NCI-H1048 (cell line): Measurements from ENCODE around the gene POLN.
"Not testable (repeated sequence)": the region's sequence is repeated elsewhere in the genome, so short reads cannot be mapped to it uniquely, and the experiment has no call there.

Experiments used
- DNase-seq: peaks from one replicate; lab custom pipeline; 2025; lab: John Stamatoyannopoulos, UW

POLN gene

DNA sequence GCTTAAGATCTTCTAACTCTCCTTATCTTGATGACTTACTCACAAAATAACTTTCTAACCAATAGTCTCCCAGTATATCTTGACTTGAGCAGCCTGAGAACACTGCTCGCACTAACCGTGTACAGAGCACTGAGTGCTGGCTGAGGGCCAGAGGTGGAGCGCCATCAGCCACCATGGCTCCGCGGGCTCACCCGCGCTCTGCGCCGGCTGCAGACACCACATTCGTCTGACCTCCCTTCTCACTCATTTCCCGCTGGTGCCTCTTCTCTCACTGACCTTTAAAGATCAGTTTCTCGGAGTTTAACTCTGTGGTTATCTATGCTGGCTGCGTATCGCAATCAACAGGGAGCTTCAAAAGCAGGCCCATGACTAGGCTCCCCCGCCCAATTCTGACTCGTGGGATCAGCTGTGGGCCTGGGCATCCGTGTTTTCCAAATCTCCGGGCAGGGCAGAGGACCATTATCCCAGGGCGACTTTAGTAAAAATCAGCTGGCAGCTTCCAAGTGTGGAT lies 78.6 kb downstream of the POLN start:
- DNase-seq: no peak

DNA sequence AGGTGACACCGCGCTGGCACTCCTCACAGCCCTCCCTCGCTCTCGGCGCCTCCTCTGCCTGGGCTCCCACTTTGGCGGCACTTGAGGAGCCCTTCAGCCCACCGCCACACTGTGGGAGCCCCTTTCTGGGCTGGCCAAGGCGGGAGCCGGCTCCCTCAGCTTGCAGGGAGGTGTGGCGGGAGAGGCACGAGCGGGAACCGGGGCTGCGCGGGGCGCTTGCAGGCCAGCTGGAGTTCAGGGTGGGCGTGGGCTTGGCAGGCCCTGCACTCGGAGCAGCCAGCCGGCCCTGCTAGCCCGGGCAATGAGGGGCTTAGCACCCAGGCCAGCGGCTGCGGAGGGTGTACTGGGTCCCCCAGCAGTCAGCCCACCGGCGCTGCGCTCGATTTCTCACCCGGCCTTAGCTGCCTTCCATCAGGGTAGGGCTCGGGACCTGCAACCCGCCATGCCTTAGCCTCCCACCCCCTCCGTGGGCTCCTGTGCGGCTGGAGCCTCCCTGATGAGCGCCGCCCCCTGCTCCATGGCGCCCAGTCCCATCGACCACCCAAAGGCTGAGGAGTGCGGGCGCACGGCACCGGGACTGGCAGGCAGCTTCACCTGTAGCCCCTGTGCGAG lies 80.7 kb downstream of the POLN start:
- not testable (repeated sequence) for DNase-seq

DNA sequence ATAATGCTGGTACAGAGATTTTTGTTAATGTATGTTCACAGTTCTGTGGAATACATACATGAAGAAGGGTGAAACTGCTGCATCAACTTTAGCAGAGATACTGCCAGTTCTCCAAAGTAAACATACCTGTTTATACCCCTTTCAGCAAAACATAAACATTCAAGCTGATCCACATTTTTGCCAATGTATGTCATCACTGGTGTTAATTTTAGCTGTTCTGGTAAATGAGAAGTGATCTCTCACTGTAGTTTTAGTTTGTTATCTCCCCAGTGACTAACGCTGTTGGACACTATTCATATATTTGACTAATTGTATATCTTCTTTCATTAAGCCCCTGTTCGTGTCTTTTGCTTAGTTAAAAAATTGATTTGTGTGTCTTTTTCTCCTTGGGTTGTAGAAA lies 82.0 kb downstream of the POLN start:
- DNase-seq: no peak

DNA sequence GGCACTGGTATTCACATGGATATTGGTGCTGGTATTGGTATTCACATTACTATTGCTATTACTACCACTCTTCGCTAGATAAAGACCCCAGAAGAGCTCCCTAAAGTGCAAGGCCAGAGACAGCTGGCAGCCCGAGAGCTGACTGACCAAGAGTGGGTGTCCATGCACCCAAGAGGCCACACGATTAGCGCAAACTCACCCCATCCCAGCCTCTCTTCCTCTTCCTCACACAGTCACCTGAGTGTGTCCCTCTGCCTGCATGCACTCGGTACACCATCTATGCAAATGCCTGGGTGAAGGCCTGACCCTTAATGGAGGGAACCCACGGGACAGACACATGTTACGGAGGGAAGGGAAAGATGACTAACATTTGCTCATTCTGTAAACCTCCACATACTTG lies 86.7 kb downstream of the POLN start:
- no peak for DNase-seq

DNA sequence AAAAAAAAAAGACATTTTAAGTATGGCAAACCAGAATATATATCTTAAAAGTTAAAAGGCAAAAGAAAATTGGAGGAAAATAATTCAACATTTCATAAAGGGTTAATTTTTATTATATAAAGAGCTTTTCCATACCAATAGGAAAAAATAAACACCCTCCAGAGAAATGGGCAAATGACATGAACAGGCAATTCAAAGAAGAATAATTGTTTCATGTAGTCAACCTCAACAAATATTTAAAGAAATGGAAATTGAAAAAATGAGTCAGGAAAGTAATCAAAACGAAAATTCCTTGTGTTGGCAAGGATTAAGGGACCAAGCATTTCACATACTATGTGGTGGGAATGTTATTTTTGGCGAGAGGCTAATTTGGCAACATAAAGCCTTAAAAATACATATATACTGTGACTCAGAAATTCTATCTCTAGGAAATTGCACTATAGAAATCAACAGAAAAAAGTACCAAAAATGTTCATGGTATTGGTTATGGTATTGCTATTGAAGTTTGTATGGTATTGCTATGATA lies 87.6 kb downstream of the POLN start:
- no peak for DNase-seq

DNA sequence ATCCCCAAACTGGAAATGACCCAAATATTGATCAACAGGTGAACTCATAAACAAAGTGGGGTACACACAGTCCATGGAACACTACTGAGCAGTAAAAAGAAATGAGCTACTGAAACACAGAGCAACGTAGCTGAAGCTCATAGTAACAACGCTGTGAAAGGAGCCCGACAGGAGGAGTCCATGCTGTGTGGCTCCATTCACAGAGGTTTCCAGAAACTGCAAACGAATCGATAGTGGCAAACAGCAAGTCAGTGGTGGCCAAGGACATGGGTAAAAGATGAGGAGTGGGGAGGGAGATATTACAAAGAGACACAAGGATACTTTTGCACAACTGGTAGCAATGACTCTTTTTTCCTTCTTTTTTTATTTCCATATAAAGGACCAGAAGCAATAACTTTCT lies 90.4 kb downstream of the POLN start:
- DNase-seq: no peak

DNA sequence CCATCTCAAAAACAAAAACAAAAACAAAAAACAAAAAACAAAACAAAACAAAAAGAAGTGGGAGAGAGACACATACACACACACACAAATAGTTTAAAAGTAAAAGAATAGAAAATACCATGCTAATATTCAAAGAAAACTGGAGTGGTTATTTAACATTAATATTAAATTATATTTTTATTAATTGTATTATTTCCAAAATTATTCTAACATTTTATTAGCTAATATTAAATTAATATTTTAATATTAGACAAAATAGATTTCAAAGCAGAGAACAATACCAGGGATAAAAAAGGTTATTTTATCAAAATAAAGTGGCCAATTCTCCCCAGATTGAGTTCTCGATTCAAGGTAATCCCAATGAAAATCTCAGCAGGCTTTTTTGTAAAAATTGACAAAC lies 91.8 kb downstream of the POLN start:
- no peak for DNase-seq

DNA sequence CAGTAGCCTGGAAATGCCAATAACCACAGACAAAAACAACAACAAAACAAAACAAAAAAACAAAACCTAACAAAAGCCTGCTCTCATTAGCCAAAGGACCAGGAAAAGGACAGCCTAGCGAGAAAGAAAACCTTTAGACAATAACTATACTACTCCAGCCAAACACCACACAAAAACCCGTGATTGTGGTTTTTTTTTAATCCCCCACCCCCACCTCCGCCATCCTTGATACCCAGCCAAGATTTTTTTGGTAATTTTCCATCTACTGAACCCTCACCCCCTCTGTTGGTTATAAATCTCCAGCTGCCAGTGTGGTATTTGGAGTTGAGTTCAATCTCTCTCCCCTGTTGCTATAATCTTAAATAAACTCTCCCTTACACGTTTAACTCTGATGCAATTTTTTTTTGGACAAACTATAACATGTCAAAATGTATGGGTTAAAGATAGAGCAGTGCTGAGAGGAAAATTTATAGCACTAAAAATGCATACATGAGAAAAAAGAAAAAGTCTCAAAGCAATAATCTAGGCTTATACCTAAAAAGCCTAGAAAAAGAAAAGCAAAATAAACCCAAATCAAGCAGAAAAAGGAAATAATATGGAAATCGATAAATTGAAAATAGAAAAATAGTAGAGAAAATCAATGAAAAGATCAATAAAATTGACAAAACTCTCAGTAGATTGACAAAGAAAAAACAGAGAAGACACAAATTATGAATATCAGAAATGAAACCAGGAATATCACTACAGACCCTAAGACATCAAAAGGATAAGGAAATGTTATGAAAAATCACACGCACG lies 99.1 kb downstream of the POLN start:
- no peak for DNase-seq

DNA sequence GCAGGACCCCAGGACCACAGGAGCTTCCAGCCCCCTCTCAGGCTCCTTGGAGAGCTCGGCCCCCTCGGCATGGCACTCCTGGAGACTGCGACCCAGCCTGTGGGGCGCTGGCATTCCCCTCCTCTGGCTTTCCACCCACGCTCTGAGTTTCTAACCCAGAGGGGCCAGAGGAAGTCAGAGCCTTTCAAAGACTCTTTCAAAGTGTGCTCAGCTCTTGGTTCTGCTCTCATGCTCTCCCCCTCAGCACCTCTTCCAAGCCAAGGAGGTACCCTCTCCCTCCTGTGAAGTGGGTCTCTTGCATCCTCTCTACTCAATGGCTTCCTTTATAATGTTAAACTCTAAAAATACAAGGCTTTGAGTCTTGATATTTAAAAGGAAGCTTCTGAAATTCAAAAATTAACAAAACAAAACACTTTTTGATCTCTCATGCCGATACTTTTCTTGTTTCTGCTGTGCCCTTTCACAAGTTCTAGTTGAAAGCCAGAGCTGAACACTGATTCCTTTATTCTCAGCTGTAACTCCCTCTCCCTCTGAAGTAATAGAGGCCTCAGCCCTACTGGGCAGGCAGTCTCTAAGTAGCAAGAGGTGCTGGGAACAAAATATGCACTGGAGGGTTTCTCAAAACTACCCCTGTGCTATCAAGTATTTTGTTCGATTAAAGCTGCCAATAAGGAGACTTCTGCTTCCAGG lies 100.0 kb downstream of the POLN start:
- DNase-seq: no peak

DNA sequence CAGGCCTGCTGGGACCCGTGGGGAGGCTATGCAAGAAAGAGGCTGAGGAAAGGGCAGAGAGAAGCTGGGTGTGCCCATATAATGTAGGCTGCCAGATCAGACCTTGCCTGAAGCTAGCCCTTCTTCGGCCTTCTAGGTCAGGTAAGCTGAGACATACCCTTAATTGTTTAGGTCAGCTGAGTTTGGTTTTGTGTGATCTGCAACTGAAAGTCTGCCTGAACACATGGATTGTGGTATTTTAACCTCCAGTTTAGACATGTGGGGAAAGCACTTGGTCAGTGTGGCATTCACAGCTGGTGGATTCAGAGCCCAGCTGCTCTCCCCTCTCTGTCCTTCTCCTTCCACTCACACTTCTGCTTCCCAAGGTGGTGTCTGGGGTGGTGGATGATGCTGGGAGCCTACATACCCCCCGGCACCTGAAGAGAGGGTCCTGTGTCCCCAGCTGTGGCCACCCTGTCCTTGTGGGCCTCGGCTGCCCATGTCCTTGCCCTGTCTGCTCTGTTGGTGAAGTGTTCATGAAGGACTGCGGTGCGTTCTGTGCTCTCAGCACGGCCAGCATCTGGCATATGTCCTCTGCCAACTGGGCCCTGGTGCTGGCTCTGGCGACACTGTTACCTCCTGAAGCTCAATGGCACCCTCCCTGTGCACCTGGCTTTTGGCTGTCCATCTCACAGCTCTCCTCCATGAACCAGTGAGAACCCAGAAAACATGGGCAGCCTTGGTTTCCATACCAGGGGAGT lies 100.7 kb downstream of the POLN start:
- DNase-seq: no peak

DNA sequence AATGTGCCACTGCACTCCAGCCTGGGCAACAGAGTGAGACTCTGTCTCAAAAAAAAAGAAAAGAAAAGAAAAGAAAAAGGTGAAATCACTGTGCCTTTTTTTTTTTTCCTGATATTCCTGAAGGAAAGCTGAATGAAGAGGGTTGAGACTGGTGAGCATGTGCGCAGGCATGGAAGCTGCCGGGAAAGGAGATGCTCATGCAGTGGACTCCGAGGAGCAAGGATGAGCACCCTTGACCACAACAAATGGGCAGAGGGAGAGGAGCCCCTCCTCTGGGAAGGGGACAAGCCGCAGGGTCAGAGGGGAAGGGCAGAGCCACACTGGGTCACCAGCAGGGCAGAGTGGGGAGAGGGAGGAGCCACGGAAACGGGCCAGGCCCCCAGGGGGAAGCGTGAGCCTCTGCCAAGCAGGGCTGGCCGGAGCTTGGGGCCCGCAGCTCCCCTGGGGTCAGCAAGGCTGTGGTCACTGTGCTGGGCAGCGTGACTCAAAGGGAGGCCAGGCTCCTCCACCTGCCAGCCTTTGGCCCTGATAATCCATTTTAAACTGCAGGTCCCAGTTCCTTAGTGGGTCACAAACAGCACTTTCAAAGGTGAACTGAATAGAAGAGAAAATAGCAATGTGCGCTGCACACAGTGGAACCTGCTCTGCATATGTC lies 102.9 kb downstream of the POLN start:
- no peak for DNase-seq

DNA sequence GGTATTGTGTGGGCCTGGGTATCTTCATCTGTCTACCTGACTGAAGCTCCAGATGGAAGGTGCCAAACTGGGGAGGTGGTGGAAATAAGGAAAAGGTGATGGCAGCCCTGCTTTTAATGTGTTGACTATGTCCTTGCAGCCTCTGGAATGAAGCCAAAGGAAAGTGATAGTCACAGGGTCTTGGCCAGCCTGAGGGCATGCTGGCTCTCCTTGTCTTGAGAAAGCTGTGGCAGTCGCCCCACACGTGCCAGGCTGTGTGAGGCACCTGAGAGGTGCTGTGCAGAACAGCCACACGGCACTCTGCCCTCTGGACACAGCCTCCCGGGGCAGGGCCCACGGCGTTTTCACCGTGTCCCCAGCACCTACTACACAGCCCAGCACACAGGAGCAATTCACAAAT lies 105.2 kb downstream of the POLN start:
- no peak for DNase-seq

DNA sequence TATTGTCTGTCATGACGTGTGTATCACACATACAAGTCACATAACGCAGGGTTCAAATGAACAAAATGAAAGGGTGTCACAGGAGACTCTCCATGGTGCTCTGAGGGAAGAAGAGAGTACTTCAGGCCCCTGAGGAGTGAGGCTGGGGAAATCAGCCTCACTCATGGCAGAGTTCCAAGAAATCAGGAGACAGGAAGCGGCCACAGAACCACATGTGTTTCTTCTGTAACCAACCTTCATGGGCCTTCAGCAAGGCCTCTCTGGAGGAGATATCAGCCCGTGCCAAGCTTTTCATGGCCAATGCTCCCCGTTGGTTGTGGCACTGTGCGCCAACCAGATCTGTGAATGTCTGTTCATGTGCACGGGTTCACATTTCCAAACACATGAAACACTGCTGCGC lies 106.8 kb downstream of the POLN start:
- DNase-seq: no peak

DNA sequence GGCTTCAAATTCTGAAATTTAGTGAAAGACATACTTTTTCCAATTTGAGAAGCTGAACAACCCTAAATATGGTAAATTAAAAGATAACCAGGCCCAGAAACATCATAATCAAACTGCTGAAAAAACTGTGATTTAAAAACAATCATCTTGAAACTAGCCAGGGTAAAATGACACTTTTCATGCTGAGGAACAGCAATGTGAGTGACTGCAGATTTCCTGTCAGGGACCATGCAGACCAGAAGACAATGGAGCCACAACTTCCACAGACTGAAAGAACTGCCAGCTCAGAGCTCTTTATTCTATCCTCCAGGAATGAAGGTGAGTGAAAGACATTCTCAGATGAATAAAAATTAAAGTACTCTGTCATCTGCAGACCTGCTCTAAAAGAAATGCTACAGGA lies 109.5 kb downstream of the POLN start:
- DNase-seq: no peak

DNA sequence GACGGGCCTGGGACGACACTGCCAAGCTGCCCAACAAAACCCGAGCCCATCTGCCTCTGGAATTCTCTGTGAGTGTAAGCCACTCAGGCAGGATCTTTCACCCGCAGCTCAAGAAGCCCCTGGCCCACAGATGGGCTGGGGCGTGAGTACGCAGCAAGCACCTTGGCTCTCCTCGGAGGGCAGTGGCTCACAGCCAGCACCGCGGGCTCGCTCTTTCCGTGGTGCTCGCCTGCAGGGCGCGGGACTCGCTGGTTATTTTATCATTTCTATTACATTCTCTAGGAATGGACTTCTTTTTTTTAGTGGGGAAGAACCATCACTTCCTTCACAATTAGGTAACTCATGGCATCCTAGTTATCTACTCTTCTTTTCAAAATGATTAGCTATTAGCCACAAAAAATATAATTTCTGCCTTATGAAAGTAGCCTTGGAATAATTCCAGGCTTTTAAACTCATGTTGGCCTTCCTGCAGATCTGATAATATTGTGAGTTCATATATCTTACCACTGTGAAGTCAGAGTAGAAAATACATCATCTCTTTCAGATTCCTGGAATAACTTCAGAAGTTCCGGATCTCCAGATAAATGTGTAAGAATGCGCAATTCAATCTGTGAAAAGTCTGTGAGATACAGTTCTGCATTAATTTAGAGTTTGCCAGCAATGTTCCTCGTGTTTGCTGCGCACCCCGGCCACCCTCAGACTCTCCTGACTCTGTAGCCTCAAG lies 114.2 kb downstream of the POLN start:
- no peak for DNase-seq

DNA sequence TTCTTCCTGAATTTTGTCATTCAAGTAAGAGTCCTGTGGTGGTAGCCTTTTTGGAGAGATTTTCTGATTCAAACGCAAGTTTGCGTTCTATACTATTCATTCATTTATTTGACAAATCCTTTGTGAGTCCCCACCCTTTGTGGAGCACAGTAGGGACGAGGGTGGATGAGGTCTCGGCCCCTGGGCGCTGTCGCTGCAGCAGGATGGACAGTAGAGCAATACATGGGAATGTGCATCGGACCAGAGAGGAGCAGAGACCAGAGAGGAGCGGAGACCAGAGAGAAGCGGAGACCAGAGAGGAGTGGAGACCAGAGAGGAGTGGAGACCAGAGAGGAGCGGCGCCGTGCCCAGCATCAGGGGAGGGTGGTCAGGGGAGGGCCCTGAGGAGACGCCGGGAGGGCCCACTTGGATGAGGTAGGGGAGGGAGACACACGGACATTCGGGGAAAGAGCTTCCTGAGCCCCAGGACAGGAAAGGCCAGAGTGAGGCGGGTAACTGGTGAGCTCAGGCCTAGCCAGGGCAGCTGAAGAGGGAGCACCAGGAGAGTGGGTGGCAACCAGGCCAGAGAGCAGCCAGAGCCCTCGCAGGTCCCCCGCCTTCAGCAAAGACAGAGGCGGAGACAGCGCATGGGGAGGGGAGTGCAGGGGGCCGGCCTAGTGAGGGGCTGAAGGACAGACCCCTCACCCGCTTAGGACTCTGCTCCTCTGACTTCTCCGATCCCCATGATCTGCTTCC lies 115.4 kb downstream of the POLN start:
- no peak for DNase-seq

DNA sequence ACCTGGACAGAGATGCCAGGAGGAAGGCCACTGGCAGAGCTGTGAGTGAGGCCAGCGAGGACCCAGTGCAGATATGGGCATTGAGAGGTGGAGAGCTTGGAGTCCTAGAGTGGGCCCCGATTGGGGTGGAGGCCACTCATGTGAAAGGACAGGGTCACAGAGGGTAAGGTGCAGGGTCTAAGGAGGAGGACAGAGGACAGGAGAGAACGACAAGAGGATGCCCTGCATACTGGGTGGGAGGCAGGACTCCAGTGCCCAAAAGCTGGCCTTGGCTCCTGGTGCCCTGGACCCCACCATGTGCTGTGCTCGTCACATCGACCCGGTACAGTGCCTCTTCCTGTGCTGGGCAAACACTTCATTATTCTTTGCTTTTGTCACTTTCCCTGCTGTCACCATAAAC lies 116.1 kb downstream of the POLN start:
- DNase-seq: no peak

DNA sequence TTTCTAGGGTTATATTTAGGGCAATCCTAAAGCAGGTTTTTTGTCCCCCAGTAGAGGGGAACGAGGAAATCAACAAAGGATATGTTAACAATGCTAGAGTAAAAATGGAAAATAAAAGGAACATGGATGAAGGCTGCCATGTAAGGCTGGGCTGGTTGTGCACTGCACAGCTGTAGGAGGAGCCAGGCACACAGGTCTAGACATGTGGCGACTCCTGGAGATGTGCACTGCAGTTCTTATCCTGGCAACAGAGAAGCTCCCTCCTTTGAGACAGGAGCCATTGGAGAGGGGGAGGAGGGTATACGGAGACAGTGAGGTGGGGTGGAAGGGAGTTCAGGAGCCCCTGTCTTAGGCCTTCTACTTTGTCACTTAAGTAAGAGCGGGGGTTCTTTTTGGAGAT lies 116.9 kb downstream of the POLN start:
- DNase-seq: no peak

DNA sequence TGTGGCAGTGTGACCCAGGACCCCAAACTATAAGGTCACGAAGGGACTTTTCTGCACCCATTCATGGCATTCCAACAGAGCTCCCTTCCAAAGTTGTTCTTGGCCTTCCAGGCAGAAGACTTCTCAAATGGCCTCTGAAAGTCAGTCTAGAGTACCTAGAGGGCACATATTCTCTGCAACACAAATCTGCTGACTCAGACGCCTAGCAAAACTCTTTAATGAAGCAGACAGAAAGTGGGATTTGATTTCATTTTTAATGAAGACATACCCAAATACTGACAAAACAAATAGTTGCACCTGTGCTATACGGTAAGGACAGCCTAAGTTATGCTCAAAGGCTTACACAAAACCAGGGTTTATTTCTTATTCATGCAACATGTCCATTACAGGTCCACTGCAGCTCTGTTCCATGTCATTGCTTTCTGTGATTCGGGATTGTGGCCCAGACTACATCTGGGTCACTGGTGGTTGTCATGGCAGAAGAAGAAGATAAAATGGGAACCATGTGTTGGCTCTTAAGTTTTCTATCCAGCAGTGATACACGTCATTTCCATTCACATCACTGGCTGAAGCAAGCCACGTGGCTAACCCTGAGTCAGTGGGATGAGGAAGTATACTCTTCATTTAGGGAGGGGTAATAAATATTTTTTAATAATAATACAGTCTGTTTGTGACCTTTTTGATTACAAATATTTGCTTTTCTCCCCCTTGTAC lies 125.1 kb downstream of the POLN start:
- DNase-seq: no peak

DNA sequence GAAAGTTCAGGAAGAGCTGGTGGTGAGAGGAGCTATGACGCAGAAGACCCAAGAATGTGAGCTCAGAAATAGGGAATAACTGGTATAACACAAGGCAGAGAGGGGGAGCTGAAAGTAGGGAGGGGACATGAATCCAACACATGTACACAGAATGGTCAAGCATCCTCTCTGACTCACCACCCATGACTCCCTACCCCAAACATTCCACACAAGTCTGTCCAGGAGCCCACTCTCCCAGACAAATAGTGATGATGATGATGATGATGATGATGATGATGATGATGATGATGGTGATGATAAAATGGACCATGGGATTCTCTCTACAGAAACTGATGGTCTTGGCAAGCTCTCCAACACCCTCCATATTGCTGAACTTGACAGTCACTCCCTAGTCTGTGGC lies 136.4 kb downstream of the POLN start:
- DNase-seq: no peak
